MCF 10A (cell line): Measurements from ENCODE around the gene PTGS2. TPM values are rescaled to one million over a fixed set of nuclear protein-coding genes. Genes with fewer than 3 reads are reported as not detected.
A peak's percentile ranks its signal among the peaks of the same experiment; 100 is the strongest.

Experiments
- Bru-seq: library from RNA; stranded (reverse); fragments of 400-500 nt; gene quantifications from one replicate; lab custom pipeline; 2021; lab: Mats Ljungman, UMichigan
- BruChase-seq, 2 experiments: library from RNA; stranded (reverse); fragments of 400-500 nt; gene quantifications; one replicate each; lab custom pipeline; 2021; lab: Mats Ljungman, UMichigan
- BruUV-seq: library from RNA; stranded (reverse); fragments of 400-500 nt; replicated peaks from 2 replicates; lab custom pipeline; 2021; lab: Mats Ljungman, UMichigan
- CTCF ChIA-PET: fragments of 300-600 bp; sonication (Branson Sonifier 250); formaldehyde crosslinking; extraction: SDS; loops from one replicate; lab custom pipeline; 2021; ENCODE audit warnings: antibody characterized with exemption, inconsistent platforms; lab: Yijun Ruan, JAX
- POLR2A ChIA-PET: fragments of 300-600, 350-650 bp; sonication (Branson Sonifier 250); formaldehyde crosslinking; extraction: SDS; loops from one replicate; lab custom pipeline; 2020; ENCODE audit warnings: antibody characterized with exemption, inconsistent platforms; lab: Yijun Ruan, JAX
- DNase-seq: peaks from one replicate; pipeline ENCODE4 v3.0.0-alpha.2; 2018; ENCODE audit not compliant: unreplicated experiment
- H3K27ac Mint-ChIP-seq: one replicate; pipeline ENCODE4 v1.8.0; 2022; ENCODE audit warnings: mild to moderate bottlenecking, low read depth, mixed read lengths; ENCODE audit not compliant: unreplicated experiment
- H3K27me3 Mint-ChIP-seq: one replicate; pipeline ENCODE4 v1.8.0; 2022; ENCODE audit warnings: mixed read lengths; ENCODE audit not compliant: insufficient read depth, unreplicated experiment
- H3K36me3 Mint-ChIP-seq: one replicate; pipeline ENCODE4 v1.8.0; 2022; ENCODE audit warnings: mild to moderate bottlenecking, moderate library complexity, mixed read lengths; ENCODE audit not compliant: insufficient read depth, unreplicated experiment
- H3K4me1 Mint-ChIP-seq: one replicate; pipeline ENCODE4 v1.8.0; 2022; ENCODE audit warnings: mixed read lengths; ENCODE audit not compliant: insufficient read depth, unreplicated experiment
- H3K4me3 Mint-ChIP-seq: one replicate; pipeline ENCODE4 v1.8.0; 2022; ENCODE audit warnings: mild to moderate bottlenecking, moderate library complexity, mixed read lengths; ENCODE audit not compliant: unreplicated experiment
- H3K9me3 Mint-ChIP-seq: one replicate; pipeline ENCODE4 v1.8.0; 2022; ENCODE audit warnings: mixed read lengths; ENCODE audit not compliant: unreplicated experiment
- CTCF ChIP-seq: fragments of 200-600 bp; IDR thresholded peaks from one replicate; pipeline ENCODE4 v1.8.0; 2022; ENCODE audit warnings: antibody characterized with exemption, mild to moderate bottlenecking; ENCODE audit not compliant: unreplicated experiment
- intact Hi-C: fragments of 100-400 bp; cut with micrococcal nuclease; formaldehyde crosslinking; loops from 2 replicates; pipeline ENCODE4 v1.14.1; 2022
- long read RNA-seq: library from polyadenylated mRNA; stranded (forward); transcript quantifications from one replicate; pipeline ENCODE4 v2.0.0, GENCODE V29; 2022
- total RNA-seq: library from RNA; stranded (reverse); gene quantifications from 2 replicates; pipeline ENCODE4 v1.2.3, GENCODE V29; 2022

PTGS2 gene
- 6.0 and 17.6 TPM in 2 replicates for total RNA-seq
- Bru-seq, nascent RNA = percentile 93 among the genes with signal in this experiment
- BruChase-seq, experiment 1, labeled RNA remaining after a 6-hour chase = percentile 89 among the genes with signal in this experiment
- percentile 94 among the genes with signal in this experiment for BruChase-seq, experiment 2, labeled RNA remaining after a 2-hour chase
- long read RNA-seq, full-length matches to known transcripts = 23 of 27 reads
- long read RNA-seq, partial matches to known transcripts = 3 of 27 reads
- long read RNA-seq, other reads (novel, unspliced or antisense) = 1 of 27 reads

- Mint-ChIP-seq H3K9me3 (no peaks in the 10 kb centered on the region), H3K4me1 (peaks cover 29% of the 10 kb centered on the region), H3K27ac (peak within 1 kb of the TSS; percentile 97), H3K4me3 (peak within 1 kb of the TSS; percentile 96), H3K36me3 (no peaks in the 10 kb centered on the region), H3K27me3 (no peaks in the 10 kb centered on the region)
- POLR2A ChIA-PET = interaction anchor here (0.6 to 4.8 kb wide), 33 partner anchors 10 to 358 kb away, joined by 3 to 41 read pairs (median 4); partner anchors contain the start of genes ODR4, PLA2G4A and TPR
- DNase-seq = peak; percentile 96
- peak; percentile 64 for TF ChIP-seq CTCF
- BruUV-seq = no TSS peak
- intact Hi-C loops = loop anchor here (1.0 to 2.0 kb wide), 4 partner anchors 148 to 305 kb away; partner anchors contain the start of genes ODR4, PLA2G4A and TPR
- CTCF ChIA-PET = interaction anchor here (0.5 to 12.1 kb wide), 58 partner anchors 10 to 351 kb away, joined by 3 to 134 read pairs (median 4); partner anchors contain the start of genes ODR4, PLA2G4A and TPR
Measured at GRCh38 chr1:186680245-186681061, at the start of gene PTGS2. Gene PTGS2, minus strand, starts transcription at chr1:186680423. Its CDS starts 133 bp downstream, at chr1:186680290.

GRCh38 chr1:186722711-186723309 lies 42.6 kb upstream of the PTGS2 start:
- no peaks in the 10 kb centered on the region for H3K36me3 Mint-ChIP-seq
- CTCF ChIA-PET = interaction anchor here (0.6 to 1.9 kb wide), 46 partner anchors 9 to 444 kb away, joined by 3 to 18 read pairs (median 5); partner anchors contain the start of genes PLA2G4A and PTGS2
- H3K4me3 Mint-ChIP-seq = no peak overlapping the region
- peak; percentile 67 for TF ChIP-seq CTCF
- no peaks in the 10 kb centered on the region for H3K4me1 Mint-ChIP-seq
- DNase-seq = peak; percentile 81
- no peaks in the 10 kb centered on the region for H3K27me3 Mint-ChIP-seq
- POLR2A ChIA-PET = no interaction called here
- intact Hi-C loops = loop anchor here (1.0 to 10.0 kb wide), 3 partner anchors 104 to 263 kb away; partner anchors contain the start of gene PLA2G4A
- H3K27ac Mint-ChIP-seq = no peak overlapping the region
- no TSS peak for BruUV-seq
- H3K9me3 Mint-ChIP-seq = peaks cover 12% of the 10 kb centered on the region

- no peak overlapping the region for H3K4me3 Mint-ChIP-seq
- H3K4me1 Mint-ChIP-seq = no peaks in the 10 kb centered on the region
- intact Hi-C loops = no loop called here
- no peaks in the 10 kb centered on the region for H3K36me3 Mint-ChIP-seq
- no peaks in the 10 kb centered on the region for H3K9me3 Mint-ChIP-seq
- H3K27me3 Mint-ChIP-seq = no peaks in the 10 kb centered on the region
- no peak overlapping the region for H3K27ac Mint-ChIP-seq
- no peak for DNase-seq
- no peak for TF ChIP-seq CTCF
- ChIA-PET POLR2A (no interaction called here), CTCF (interaction anchor here (1.0 to 2.6 kb wide), 6 partner anchors 9 to 265 kb away, joined by 3 to 10 read pairs (median 6); no protein-coding TSS in a partner anchor)
- BruUV-seq = no TSS peak
Measured at GRCh38 chr1:186717286-186717685, 37.1 kb upstream of the PTGS2 start.
